H1 (cell line): ENCODE measurements around the gene TLL2. TPM values are rescaled to one million over a fixed set of nuclear protein-coding genes. Genes with fewer than 3 reads are reported as not detected.

Source experiments
- CHD1 ChIP-seq: IDR thresholded peaks from 2 replicates; pipeline ENCODE4 v1.6.1; 2012; ENCODE audit warnings: low read depth, low read length, improper control_type of control experiment
- EZH2 ChIP-seq: fragments of 200-600 bp; sonication (generic); IDR thresholded peaks from 2 replicates; pipeline ENCODE4 v1.7.1; 2012; ENCODE audit warnings: low read depth, mild to moderate bottlenecking, moderate library complexity, low read length, inconsistent platforms; ENCODE audit not compliant: severe bottlenecking
- JUND ChIP-seq: IDR thresholded peaks from 2 replicates; pipeline ENCODE4 v1.6.1; 2011; ENCODE audit warnings: mild to moderate bottlenecking, improper control_type of control experiment, low read length
- NRF1 ChIP-seq: IDR thresholded peaks from 2 replicates; pipeline ENCODE4 v1.6.1; 2011; ENCODE audit warnings: mild to moderate bottlenecking, low read depth, low read length, improper control_type of control experiment
- RAD21 ChIP-seq, 2 experiments: IDR thresholded peaks in 1 of 2; conservative IDR thresholded peaks in 1 of 2; 2 replicates each; pipeline ENCODE4 v1.6.1; 2011; ENCODE audit warnings: low read depth in 2 of 2, low read length in 2 of 2, improper control_type of control experiment in 1 of 2, inconsistent platforms in 1 of 2, mild to moderate bottlenecking in 1 of 2, moderate library complexity in 1 of 2
- SRF ChIP-seq: IDR thresholded peaks from 2 replicates; pipeline ENCODE4 v1.6.1; 2011; ENCODE audit warnings: mild to moderate bottlenecking, low read depth, low read length, moderate library complexity
- TAF7 ChIP-seq: optimal IDR thresholded peaks from 2 replicates; pipeline ENCODE3; 2011; ENCODE audit warnings: low read depth, mild to moderate bottlenecking, inconsistent platforms, low read length, moderate library complexity, borderline replicate concordance
- polyA plus RNA-seq, 7 experiments: library from polyadenylated mRNA; depleted of rRNA in 3 of 7; stranded (reverse) in 5 of 7; unstranded in 2 of 7; fragments of >200 nt in 5 of 7; fragments of 200-250 nt in 2 of 7; gene quantifications; 1 replicate in 5 of 7; 2 replicates in 1 of 7; 4 replicates in 1 of 7; pipeline versions ENCODE4 v1.2.1 to v1.2.3, GENCODE V29; 2011 to 2013; ENCODE audit warnings: missing spikeins in 2 of 7, mixed read lengths in 2 of 7
- total RNA-seq: library from RNA; stranded (reverse); fragmentation: NEBNext Ultra II Directional; extraction: Animal tissue kit (Norgen Biotek cat#: 25700); gene quantifications from 2 replicates; pipeline ENCODE4 v1.2.1, GENCODE V29; 2021

Gene TLL2
- total and polyA plus RNA-seq, 2 of the 8 experiments (the other 6 are each of a cell fraction or from before 2014, with no cell fraction given), result 2.4 to 3.2 TPM

DNA sequence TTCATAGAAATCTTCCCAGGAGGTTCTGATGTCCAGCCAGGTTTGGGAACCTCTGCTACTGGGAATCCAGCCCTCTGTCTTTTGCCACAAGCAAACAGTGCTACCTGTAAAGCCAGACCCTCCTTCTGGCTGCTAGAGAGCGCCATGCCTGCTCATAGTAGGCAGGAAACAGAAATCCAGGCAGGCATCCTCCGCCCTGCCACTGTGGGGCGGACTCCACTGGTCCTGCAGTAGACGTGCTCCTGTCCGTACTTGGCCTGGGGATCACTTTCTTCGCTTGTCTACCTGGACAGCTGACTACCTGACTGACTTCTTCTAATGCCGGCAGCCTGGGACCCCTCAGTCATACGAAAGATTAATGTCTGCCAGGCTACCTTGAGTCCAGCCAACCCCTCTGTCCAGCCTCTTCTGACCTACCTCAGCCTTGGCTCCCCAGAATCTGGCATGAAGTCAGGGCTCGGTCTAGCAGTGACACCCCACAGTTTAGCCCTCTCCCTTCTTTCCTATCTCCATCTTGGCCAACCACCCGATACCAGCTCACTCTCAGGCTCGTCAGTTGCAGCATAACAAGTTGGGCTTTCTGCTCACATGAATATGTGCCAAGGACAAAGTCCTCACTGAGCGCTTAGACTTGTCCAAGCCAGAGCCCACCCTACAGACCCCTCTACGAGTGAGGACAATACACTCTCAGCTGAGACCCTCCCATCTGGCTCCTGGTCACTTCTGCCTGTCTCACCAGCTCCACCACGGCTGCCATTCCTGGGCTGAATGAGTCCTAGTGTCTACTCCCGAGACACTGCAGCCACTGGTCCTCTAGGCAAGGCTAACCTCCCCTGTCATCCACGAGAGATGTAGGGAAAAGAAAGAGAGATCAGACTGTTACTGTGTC is 111.1 kb downstream of the TLL2 start (continued):
- TF ChIP-seq EZH2 (no peak), CHD1 (no peak), SRF (no peak), JUND (no peak), TAF7 (no peak), RAD21 (IDR thresholded peaks at IDR 0.05 in 1 of 2, conservative IDR thresholded peaks at IDR 0.05 in 1 of 2; ENCODE audit: low read depth in 2 of 2, low read length in 2 of 2) (peak in 1 of 2 experiments; percentile 45; a peak in 3 of 4 replicates), NRF1 (no peak)
